ENCODE measurements around the gene DRC7. TPM values are rescaled to one million over a fixed set of nuclear protein-coding genes. Genes with fewer than 3 reads are reported as not detected.

Gene DRC7
- total and polyA plus RNA-seq, 9 of the 15 experiments (the other 6 are each of a cell fraction or from before 2014, with no cell fraction given) = 0.04 to 0.33 (median 0.12) TPM; not detected in 3

- FAIRE-seq = no peak
- CTCF ChIA-PET (ENCODE audit: low intra/inter-chr PET ratio) = no interaction called here
- BruUV-seq (replicated peaks) = no TSS peak
Measured at GRCh38 chr16:57657228-57657627, 37.4 kb upstream of the DRC7 start.

More at GRCh38 chr16:57657228-57657627, 37.4 kb upstream of the DRC7 start:
- DNase-seq (ENCODE audit: extremely low read depth in 1 of 4, low spot score in 3 of 4) (no peak), ATAC-seq (no peak)
- H3K36me3 ChIP-seq (ENCODE audit: control insufficient read depth, insufficient read depth, low read length) = no peaks in the 10 kb centered on the region
- intact Hi-C loops (cut with micrococcal nuclease) (loop anchor here (10.0 kb wide), 1 partner anchor 208 kb away; no protein-coding TSS in a partner anchor), in situ Hi-C loops (cut with MboI) (no loop called here)
- WGBS (ENCODE audit: insufficient coverage, low coverage, missing lambda C conversion rate) = 36% methylated on average over 8 of the region's 13 CpGs
- no peaks in the 10 kb centered on the region for H3K79me2 ChIP-seq (ENCODE audit: control insufficient read depth, insufficient read depth, low read length)
- TF ChIP-seq GMEB1 (CRISPR knock-in tag; IDR thresholded peaks at IDR 0.05) = no peak
- no peak for TF ChIP-seq FOXJ2 (tag; IDR thresholded peaks at IDR 0.05)
- no peak for TF ChIP-seq ZNF347 (CRISPR knock-in tag; IDR thresholded peaks at IDR 0.05; ENCODE audit: low read depth)
- TF ChIP-seq EWSR1 (IDR thresholded peaks at IDR 0.05; ENCODE audit: borderline replicate concordance, low read depth, partially characterized antibody) = no peak
- no peak for TF ChIP-seq CBFA2T3 (IDR thresholded peaks at IDR 0.05)
- TF ChIP-seq ZEB2 (IDR thresholded peaks at IDR 0.05) = no peak
- no peak for TF ChIP-seq TCF3 (CRISPR knock-in tag; IDR thresholded peaks at IDR 0.05)
- H3K9me3 ChIP-seq (replicated peaks; ENCODE audit: control insufficient read depth, insufficient read depth, low read depth, low read length) = no peaks in the 10 kb centered on the region
- peaks cover 0 to 20% of the 10 kb centered on the region in 2 experiments; a peak in 1 of 5 replicates for H3K4me1 ChIP-seq (replicated peaks in 1 of 2; ENCODE audit: control insufficient read depth in 2 of 2, insufficient read depth in 2 of 2, low read length in 2 of 2)
- H3K4me3 ChIP-seq = no peak overlapping the region
- no peak overlapping the region for H3K4me2 ChIP-seq (ENCODE audit: insufficient read depth, low read length)
- H4K20me1 ChIP-seq (replicated peaks; ENCODE audit: control insufficient read depth, insufficient read depth, low read length) = no peaks in the 10 kb centered on the region
- POLR2A ChIA-PET = no interaction called here
- peaks cover 3 to 5% of the 10 kb centered on the region in 2 experiments; a peak in 1 of 5 replicates for H3K27me3 ChIP-seq (ENCODE audit: control insufficient read depth in 2 of 2, insufficient read depth in 2 of 2, low read length in 2 of 2)
- H3K9ac ChIP-seq (ENCODE audit: insufficient read depth in 1 of 2, low read depth in 2 of 2, low read length in 2 of 2) = peak overlapping the region in 1 of 2 experiments; percentile 48; a peak in 1 of 4 replicates
- H3K9me1 ChIP-seq (ENCODE audit: control insufficient read depth, insufficient read depth, low read length) = no peaks in the 10 kb centered on the region
- H3K27ac ChIP-seq (ENCODE audit: extremely low read depth, low read depth, low read length) = no peak overlapping the region
- no peak overlapping the region for H2AFZ ChIP-seq (ENCODE audit: low read depth, low read length)
